ENCODE results near the gene NGB. TPM values are rescaled to one million over a fixed set of nuclear protein-coding genes. Genes with fewer than 3 reads are reported as not detected.

NGB gene
- total and polyA plus RNA-seq, 9 of the 15 experiments (the other 6 are each of a cell fraction or from before 2014, with no cell fraction given), result not detected

GRCh38 chr14:77320238-77320935 lies 49.4 kb upstream of the NGB start, which contains the start of gene POMT2 (continued):
- TF ChIP-seq, protein P1, sequence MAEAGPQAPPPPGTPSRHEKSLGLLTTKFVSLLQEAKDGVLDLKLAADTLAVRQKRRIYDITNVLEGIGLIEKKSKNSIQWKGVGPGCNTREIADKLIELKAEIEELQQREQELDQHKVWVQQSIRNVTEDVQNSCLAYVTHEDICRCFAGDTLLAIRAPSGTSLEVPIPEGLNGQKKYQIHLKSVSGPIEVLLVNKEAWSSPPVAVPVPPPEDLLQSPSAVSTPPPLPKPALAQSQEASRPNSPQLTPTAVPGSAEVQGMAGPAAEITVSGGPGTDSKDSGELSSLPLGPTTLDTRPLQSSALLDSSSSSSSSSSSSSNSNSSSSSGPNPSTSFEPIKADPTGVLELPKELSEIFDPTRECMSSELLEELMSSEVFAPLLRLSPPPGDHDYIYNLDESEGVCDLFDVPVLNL (CRISPR knock-in tag; IDR thresholded peaks at IDR 0.05; ENCODE audit: low read depth), result 0 out of 2 replicates have a peak, but pooled peaks have one; percentile 33
- TF ChIP-seq, protein P2, sequence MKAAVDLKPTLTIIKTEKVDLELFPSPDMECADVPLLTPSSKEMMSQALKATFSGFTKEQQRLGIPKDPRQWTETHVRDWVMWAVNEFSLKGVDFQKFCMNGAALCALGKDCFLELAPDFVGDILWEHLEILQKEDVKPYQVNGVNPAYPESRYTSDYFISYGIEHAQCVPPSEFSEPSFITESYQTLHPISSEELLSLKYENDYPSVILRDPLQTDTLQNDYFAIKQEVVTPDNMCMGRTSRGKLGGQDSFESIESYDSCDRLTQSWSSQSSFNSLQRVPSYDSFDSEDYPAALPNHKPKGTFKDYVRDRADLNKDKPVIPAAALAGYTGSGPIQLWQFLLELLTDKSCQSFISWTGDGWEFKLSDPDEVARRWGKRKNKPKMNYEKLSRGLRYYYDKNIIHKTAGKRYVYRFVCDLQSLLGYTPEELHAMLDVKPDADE (conservative IDR thresholded peaks at IDR 0.05; ENCODE audit: control insufficient read depth, low read depth, low read length), result no peak; the same call in 1 of the 2 replicates
- TF ChIP-seq GMEB1 (CRISPR knock-in tag; IDR thresholded peaks at IDR 0.05), result no peak
- no peak for TF ChIP-seq SMAD3 (CRISPR knock-in tag; conservative IDR thresholded peaks at IDR 0.05)
- no peak for TF ChIP-seq CBX8 (IDR thresholded peaks at IDR 0.05; ENCODE audit: borderline replicate concordance, extremely low read depth, low read depth, low read length, poor library complexity, severe bottlenecking)
- no peak for TF ChIP-seq RHOXF2B (CRISPR knock-in tag; conservative IDR thresholded peaks at IDR 0.05)
- TF ChIP-seq ZNF644 (tag; IDR thresholded peaks at IDR 0.05; ENCODE audit: low read depth), result no peak; the same call in 1 of the 2 replicates
- peak; percentile 70 for TF ChIP-seq SAP30 (IDR thresholded peaks at IDR 0.05; ENCODE audit: borderline replicate concordance, insufficient read depth, low read depth, low read length, poor library complexity, severe bottlenecking)
- TF ChIP-seq ZFX (CRISPR knock-in tag; IDR thresholded peaks at IDR 0.05), result peak; percentile 90
- no peak for TF ChIP-seq RAD51 (IDR thresholded peaks at IDR 0.05; ENCODE audit: borderline replicate concordance, low read depth)
- no peak for TF ChIP-seq ZNF41 (CRISPR knock-in tag; conservative IDR thresholded peaks at IDR 0.05)
- no peak for TF ChIP-seq ILK (tag; IDR thresholded peaks at IDR 0.05; ENCODE audit: borderline replicate concordance, low read depth)
- TF ChIP-seq PHF20 (IDR thresholded peaks at IDR 0.05; ENCODE audit: partially characterized antibody), result peak; percentile 42
- TF ChIP-seq SIN3A (IDR thresholded peaks at IDR 0.05; ENCODE audit: borderline replicate concordance in 2 of 2, control insufficient read depth in 1 of 2, low read depth in 2 of 2, low read length in 2 of 2), result peak in 1 of 2 experiments; percentile 53; a peak in 1 of 4 replicates
- peak; percentile 58 for TF ChIP-seq NFYB (IDR thresholded peaks at IDR 0.05; ENCODE audit: extremely low read depth, insufficient read length)
- no peak for TF ChIP-seq ARID2 (IDR thresholded peaks at IDR 0.05)
- TF ChIP-seq RBM25 (IDR thresholded peaks at IDR 0.05; ENCODE audit: low read depth, low read length, severe bottlenecking), result peak; percentile 61
- TF ChIP-seq TFAP4 (CRISPR knock-in tag; IDR thresholded peaks at IDR 0.05; ENCODE audit: borderline replicate concordance), result peak; percentile 86
- TF ChIP-seq FOSL1 (tag; conservative IDR thresholded peaks at IDR 0.05), result peak; percentile 44
- TF ChIP-seq TBP (optimal IDR thresholded peaks at IDR 0.05; ENCODE audit: low read depth, low read length), result peak; percentile 28
- TF ChIP-seq RBM14 (IDR thresholded peaks at IDR 0.05; ENCODE audit: borderline replicate concordance, insufficient read depth, low read depth, low read length), result no peak
- no peak for TF ChIP-seq ZBTB17 (CRISPR knock-in tag; IDR thresholded peaks at IDR 0.05)
